GM19395 (cell line): ENCODE results near the gene SFSWAP.

Source experiments
- ATAC-seq: cut with Tn5 transposase; IDR thresholded peaks from one replicate; pipeline ENCODE4 v1.9.1; 2021; ENCODE audit warnings: mild to moderate bottlenecking, moderate library complexity; ENCODE audit not compliant: unreplicated experiment

The SFSWAP gene

DNA sequence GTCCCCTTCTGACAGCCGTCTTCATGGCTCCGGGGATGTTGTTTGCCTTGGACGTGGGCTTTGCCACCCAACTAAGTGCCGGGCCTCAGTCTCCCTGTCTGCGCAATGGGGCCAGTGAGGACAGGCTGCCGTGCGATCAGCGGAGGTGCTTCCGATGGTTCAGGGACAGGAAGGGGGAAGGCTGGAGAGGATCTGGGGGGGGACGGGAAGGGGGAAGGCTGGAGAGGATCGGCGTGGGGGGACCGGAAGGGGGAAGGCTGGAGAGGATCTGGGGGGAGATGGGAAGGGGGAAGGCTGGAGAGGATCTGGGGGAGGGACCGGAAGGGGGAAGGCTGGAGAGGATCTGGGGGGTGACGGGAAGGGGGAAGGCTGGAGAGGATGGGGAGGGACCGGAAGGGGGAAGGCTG lies 120.7 kb downstream of the SFSWAP start:
- no peak for ATAC-seq

DNA sequence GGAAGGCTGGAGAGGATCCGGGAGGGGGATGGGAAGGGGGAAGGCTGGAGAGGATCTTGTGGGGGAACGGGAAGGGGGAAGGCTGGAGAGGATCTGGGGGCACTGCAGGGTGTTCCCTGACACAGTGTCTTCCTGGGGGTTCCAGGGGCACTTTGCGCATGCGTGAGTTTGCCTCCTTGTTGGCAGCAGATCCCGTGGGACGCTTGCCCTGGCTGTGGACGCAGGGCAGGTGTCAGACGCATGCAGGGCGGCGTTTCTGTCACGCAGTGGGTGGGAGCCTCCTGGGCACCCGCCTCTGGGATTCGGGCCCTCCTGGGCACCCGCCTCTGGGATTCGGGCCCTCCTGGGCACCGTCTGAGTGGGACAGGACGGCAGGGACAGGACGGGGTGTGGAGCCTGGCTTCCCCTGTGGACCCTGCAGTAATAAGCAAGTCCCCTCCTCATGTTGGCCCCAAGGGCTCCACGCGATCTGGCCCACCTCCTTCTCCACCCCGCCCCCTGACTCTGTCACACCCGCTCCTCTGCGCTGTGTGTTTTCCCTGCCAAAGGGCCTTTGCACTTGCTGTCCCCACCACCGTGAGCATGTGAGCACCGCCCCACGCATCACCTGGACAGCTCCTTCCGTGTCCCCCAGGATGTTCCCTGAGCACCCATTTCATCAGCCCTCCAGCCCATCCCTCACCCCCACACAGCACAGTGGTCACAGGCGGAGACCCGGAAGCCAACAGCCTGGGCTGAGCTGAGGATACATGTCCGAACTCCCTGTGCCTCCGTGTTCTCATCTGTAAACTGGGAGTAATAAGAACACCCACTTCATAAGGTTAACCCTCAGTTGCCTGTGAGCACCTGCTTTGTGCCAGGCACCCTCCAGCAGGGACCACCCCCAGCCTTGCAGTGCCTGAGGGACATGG lies 121.7 kb downstream of the SFSWAP start:
- no peak for ATAC-seq

DNA sequence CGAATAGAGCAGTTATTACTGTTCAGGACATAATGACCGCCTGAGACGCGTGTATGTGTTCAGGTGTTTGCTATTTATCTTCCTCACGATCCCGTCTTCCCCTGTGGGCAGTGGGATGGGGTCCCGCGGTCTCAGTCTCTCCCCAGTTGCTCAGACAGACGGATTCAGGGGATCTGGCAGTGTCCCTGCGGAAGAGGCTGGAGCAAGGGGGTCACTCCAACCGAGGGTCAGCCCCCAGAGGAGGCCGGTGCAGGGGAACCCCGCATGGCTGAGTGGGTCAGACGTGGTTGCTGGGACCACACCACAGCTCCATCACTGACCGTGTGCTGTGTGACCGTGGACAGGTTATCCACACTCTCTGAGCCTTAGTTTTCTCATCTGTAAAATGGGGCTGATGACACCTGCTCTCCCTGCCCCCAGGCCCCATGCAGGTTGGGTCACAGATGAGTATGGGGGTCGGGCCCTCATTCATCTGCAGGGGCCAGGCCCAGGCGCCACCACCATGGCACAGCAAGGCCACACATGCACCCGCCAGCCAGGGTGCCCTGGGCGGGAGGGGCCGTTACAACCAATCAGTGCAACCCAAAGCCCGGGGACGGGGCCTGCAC lies 122.5 kb downstream of the SFSWAP start:
- no peak for ATAC-seq

DNA sequence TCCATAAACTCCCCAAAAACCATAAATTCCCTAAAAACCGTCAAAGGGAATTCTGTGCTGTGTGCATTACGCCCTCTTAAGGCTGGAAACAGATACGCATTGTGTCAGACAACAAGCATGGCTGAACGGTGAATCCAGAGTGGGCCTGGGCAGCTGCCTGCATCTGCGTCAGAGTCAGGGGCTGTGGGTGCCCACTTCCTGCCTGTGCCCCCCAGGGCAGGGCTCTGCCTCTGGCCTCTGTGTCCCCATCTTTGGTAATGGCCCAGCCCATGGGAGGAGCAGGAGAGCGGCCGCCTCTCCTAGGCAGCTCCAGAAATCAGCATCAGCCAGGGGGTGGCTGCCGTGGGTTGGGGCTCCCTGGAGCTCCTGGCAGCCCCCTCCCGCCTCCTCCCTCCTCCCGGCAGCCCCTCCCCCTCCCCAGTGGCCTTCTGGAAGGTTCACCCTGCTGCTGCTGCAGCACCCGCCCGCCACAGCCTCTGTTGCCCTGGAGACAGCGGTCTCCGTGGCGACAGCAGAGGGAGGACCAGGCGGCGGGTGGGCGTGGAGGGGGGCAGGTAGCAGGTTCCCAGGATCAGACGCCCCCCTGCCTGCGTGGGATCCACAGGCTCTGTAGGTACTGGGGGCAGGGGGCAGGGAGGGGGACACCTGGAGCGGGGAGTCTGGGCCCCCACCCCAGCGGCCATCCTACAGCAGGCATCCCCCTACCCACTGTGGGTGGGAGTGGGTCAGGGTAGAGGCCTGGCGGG lies 123.2 kb downstream of the SFSWAP start:
- no peak for ATAC-seq

DNA sequence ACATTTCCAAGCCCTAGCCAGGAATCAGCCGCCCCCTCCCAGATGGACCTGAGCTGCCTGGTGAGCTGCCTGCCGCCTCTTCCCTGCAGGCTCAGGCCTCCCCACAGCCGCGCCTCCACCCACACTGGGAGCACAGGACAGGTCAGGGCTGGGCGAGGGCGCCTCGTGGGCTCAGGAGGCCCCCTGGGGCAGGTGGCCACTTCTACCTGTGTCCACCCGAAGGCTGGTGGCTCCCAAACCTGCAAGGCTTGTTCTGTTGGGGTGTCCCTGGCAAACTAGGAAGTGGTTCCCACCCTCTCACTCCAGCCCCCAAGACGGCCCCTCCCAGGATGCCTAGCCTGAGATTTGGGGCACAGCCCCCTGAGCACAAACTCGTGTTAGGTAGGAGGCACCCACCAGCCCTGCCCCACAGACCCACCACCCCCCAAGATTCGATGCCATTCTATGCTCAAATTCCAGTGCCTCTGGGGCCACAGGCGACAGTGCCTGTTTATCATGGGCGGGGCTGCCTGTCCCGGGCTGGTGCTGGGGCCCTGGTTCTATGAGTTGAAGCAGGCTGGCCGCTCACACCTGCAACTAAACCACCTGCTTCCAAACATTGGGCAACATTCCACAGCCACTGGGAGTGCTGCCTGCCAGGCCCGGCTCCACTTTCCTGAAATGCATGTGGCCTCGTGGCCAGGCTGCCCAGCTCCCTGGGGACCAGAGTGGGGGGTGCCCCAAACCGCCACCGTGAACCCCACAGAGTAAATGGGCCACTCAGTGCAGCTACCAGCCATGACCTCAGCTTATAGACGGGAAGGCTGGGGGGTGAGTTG lies 124.1 kb downstream of the SFSWAP start:
- ATAC-seq = no peak

DNA sequence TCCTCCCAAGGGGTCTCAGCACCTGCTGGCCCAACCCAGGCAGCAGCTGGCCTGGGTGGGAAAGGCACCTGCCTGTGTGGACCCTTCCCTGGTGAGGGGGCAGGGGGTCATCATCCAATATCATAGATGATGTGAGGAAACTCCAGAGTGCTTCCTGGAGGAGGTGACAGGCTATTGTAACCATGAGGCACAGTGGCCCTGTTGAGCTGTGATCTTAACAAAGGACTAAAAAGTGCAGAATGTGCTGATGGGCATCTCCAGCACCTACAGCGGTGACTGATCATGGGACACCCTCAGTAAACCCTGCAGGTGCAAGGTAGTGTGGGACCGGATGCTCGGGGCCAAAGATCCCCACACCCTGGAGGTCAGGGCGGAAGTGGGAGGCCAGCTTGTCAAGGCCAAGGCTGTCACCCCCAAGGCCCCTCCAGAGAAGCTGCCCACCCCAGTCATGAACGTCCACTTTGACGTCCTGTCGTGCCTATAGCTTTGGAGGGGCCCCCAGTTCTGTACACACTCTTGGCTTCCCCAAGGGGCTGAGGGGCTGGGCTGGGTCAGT lies 124.8 kb downstream of the SFSWAP start:
- ATAC-seq = no peak

DNA sequence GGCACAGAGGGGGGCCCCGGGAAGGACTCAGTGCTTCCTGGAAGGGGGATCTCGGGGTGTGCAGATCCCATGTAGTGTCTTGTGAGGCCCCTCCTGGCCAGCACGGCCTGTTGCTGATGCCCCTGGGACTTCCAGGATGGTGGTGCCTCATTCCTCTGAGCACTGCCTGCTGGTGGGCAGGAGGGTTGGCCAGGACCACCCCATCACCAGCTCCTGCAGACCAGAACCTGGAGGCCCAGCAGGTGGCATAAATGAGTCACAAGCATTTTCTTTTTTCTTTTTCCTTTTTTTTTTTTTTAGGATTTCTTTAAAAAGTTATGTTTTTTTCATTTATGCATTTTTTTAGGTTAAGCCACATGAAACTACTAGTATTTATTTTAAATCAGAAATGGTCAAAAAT lies 125.3 kb downstream of the SFSWAP start:
- ATAC-seq = no peak

DNA sequence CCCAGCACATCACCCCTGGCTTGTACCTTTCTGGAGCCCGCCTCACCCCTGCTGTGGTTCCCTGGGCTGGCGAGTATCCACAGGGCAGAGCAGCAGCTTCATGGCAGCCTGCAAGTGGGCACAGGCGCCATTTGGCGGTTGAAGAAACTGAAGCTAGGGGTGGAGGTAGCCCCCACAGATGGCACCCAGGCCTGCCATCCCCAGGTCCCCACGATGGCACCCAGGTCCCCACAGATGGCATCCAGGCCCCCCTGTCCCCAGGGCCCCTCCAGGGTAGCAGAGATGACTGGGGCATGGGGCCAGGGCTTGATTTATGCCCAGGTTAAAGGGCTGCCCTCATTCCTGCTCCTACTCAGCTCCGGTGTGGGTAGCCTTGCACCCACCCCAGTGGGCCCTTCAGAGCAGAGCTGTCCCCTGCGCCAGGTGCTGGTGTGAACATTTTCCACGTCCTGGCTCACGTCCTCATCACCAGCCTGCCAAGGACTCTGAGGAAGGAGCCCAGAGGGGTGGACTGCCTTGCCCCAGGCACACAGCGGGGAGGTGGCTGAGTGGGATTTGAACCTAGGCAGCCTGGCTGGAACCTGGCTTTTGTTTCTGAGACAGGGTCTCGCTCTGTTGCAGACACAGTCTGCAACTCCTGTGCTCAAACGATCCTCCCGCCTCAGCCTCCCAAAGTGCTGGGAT lies 126.0 kb downstream of the SFSWAP start:
- ATAC-seq = no peak

DNA sequence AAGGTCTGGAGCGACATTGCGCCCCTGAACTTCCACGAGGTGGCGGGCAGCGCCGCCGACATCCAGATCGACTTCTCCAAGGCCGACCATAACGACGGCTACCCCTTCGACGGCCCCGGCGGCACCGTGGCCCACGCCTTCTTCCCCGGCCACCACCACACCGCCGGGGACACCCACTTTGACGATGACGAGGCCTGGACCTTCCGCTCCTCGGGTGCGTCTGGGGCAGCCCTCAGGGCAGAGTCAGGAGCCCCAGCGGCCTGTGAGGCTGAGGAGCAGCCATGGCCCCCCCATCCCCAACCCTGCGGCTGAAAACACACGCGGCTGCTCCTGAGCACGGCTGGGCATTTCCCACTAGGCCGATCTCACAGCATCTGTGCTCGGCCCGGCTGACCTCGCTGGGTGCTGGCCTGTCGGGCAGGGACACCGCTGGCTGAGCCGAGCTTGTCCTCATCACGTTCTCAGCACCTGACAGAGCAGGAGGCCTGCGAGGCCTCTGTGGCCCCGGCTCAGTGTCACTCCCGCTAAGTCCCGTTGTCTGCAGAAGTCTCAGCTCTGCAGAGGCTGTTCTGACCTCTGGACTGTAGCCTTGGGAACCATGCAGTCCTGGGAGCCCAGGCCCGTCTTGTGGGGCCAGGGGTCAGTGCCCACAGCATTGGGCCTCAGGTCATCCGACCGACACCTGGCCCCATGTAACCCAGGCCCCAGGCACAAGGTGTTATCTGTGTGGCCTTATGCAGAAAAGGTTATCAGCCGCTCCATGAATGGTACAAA lies 129.9 kb downstream of the SFSWAP start:
- no peak for ATAC-seq

DNA sequence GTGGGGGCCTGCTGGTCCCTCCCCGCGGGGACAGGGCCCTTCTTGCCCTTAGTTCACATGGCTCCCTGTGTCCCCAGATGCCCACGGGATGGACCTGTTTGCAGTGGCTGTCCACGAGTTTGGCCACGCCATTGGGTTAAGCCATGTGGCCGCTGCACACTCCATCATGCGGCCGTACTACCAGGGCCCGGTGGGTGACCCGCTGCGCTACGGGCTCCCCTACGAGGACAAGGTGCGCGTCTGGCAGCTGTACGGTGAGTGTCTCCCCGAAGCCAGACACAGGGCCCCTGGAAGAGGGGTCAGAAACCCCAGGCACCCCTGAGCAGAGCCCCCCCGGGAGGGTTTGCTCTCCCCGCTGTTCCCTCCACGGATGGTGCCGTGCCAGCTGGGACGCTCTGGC lies 130.7 kb downstream of the SFSWAP start:
- no peak for ATAC-seq

DNA sequence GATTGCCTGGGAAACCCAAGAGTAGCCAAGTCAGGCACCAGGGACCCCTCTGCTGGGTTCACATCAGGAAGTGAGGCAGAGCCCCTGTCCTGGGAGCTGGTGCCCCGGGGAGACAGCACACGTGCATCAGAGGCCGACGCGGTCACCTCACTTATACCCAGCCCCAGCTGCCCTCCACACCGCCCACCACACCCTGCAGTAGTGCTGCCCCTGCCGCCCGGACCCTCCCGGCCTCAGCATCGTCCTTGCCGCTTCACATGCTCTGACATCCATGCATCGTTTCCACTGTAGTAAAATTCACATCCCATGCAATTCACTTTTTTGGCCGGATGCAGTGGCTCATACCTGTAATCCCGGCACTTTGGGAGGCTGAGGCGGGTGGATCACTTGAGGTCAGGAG lies 131.3 kb downstream of the SFSWAP start:
- no peak for ATAC-seq

DNA sequence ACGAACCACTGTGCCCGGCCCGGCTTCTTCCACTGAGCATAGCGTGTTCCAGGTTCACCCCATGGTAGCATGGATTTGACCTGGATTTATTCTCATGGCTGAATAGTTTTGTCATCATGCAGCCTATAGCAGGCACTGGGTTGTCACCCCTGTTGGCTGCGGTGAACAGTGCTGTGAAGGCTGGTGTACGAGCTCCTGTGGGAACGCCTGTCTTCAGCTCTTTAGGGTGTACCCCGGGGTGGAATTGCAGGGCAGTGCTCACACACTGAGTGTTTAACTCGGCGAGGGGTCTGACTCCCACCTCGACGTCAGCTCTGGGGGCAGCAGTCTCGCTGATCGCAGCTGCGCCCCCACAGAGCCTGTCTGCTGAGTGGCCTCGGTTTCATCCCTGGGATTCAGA lies 132.6 kb downstream of the SFSWAP start:
- ATAC-seq = no peak

DNA sequence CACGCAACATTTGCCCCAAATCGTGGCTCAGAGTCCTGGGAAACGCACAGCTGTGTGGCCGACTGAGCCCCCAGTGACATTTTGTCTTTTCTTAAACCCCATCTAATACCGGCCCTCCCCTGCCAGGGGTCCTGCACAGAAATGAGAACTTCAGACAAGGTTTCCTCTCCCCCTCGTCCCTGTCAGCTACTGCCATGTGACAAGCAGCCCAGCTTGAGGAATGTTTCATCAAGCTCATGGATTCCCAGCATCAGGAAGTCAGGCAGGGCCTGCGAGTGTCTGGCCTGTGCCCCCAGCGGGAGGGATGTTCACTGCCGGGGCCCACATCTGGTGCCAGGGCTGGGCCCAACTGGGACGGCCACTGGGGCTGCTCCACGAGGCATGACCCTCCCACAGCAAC lies 133.2 kb downstream of the SFSWAP start:
- no peak for ATAC-seq

DNA sequence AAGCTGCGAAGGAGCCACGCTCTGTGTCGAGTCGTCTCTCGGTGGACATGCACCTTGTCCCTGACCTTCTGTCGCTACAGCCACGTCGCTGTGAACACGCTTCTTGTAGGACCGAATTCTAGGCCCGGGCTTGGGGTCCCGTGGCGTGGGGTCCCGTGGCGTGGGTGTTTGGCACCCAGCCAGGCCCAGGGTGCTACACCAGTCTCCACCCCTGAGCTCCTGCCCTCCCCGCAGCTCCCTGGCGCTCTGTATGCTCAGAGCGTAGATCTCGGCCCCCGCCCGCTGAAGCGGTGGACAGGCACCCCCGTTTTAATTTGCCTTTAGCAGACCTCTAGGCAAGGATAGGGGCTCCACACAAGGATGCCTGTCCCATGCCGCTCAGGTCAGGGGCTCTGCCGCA lies 133.8 kb downstream of the SFSWAP start:
- no peak for ATAC-seq

DNA sequence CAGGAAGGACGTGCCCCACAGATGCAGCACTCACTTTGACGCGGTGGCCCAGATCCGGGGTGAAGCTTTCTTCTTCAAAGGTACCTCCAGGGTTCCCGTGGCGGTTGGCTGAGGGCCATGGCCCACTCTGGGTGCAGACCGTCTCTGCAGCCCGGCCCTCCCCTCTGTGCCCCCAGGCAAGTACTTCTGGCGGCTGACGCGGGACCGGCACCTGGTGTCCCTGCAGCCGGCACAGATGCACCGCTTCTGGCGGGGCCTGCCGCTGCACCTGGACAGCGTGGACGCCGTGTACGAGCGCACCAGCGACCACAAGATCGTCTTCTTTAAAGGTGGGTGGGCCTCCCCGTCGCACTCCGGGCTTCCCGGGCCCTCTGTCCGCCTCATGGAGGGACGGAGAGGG lies 134.2 kb downstream of the SFSWAP start:
- ATAC-seq = no peak

DNA sequence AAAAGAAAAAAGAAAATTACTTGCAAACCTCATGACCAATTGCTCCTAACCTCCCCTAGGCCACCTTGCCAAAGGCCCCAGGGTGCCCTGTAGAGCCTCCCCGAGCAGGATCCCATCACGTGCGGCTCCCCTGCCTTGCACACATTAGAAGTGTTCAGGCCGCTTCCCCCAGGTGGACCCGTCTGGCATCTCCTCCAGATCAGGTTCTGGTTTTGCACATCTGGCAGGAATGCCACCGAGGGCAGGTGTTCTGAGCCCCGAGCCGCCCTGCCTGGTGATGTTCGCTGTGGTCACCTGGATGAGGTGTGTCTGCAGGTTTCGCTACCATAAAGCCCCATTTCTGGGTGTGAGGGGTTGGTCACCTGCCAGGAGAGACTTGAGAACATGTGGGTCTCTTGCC lies 136.6 kb downstream of the SFSWAP start:
- ATAC-seq = no peak

DNA sequence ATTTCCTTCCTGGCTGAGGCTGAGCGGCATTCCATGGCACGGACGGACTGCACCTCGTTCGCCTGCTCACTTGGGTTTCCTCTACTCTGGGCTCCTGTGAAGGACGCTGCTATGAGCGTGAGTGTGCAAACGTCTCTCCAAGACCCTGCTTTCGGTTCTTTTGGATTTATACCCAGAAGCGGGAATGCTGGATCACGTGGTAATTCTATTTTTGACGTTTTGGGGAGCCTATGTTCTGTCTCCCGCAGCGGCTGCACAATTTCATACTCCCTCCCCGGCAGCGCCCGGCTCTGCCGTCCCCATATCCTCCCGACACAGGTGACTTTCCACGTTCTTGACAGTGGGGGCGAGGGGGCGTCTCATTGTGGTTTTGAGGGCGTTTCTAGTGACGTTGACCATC lies 137.9 kb downstream of the SFSWAP start:
- no peak for ATAC-seq
